Esophagus squamous epithelium (tissue), 5 donors: Measurements from ENCODE around the gene IFT25. TPM values are rescaled to one million over a fixed set of nuclear protein-coding genes. Genes with fewer than 3 reads are reported as not detected.
"Not testable (repeated sequence)": the region's sequence is repeated elsewhere in the genome, so short reads cannot be mapped to it uniquely, and the experiment has no call there.

Source experiments
- DNase-seq: peaks from one replicate; lab custom pipeline; 2025; lab: John Stamatoyannopoulos, UW
- H3K27ac ChIP-seq, 4 donors: fragments of 200-600 bp; sonication (generic); one replicate each; pipeline ENCODE4 v1.5.1; 2016 to 2019; ENCODE audit warnings: mild to moderate bottlenecking in 1 of 4
- H3K27me3 ChIP-seq, 4 donors: fragments of 200-600 bp; sonication (generic); 1 replicate in 3 of 4; 2 replicates in 1 of 4; pipeline versions ENCODE4 v1.5.1 to v1.6.0; 2017 to 2021; ENCODE audit warnings: antibody characterized with exemption in 1 of 4
- H3K36me3 ChIP-seq, 3 donors: fragments of 200-600 bp; sonication (generic); one replicate each; pipeline ENCODE4 v1.5.1; 2016 to 2019
- H3K4me1 ChIP-seq, 3 donors: fragments of 200-600 bp; sonication (generic); one replicate each; pipeline ENCODE4 v1.5.1; 2017 to 2019
- H3K4me3 ChIP-seq, 4 donors: fragments of 200-600 bp; sonication (generic); 1 replicate in 3 of 4; 2 replicates in 1 of 4; pipeline ENCODE4 v1.5.1; 2016 to 2019; ENCODE audit warnings: mild to moderate bottlenecking in 2 of 4, moderate library complexity in 1 of 4
- H3K9me3 ChIP-seq, 3 donors: fragments of 200-600 bp; sonication (generic); one replicate each; pipeline ENCODE4 v1.5.1; 2016 to 2019
- POLR2A ChIP-seq, 4 donors: fragments of 450-650 bp; IDR thresholded peaks; one replicate each; pipeline ENCODE4 v1.6.1; 2017; ENCODE audit warnings: antibody characterized with exemption in 4 of 4, mild to moderate bottlenecking in 4 of 4, moderate library complexity in 3 of 4
- WGBS, 2 donors: methylation state at CpG; one replicate each; pipeline ENCODE4 v1.1.5; 2018; 5-methylcytosine and 5-hydroxymethylcytosine counted together
- intact Hi-C: fragments of 100-400 bp; cut with DNase I; formaldehyde crosslinking; loops from one replicate; pipeline ENCODE4 v1.15.0; 2022
- total RNA-seq, 4 donors: library from RNA; depleted of rRNA; stranded (reverse); fragments of >200 nt; gene quantifications; one replicate each; pipeline ENCODE4 v1.1.0, GENCODE V29; 2016
- TF ChIP-seq, protein P1 (sequence below), 6 experiments: fragments of 450-650 bp in 4 of 6; fragments of 200-600 bp in 2 of 6; sonication (generic) in 2 of 6; IDR thresholded peaks; one replicate each; pipeline ENCODE4 v1.5.1; 2016 to 2019; ENCODE audit warnings: antibody characterized with exemption in 6 of 6, mild to moderate bottlenecking in 4 of 6, moderate library complexity in 4 of 6
- donor health status: DM: yes; HTN: yes; CAD: no.

Gene IFT25
- total RNA-seq: 10 to 100 TPM; 11.7 to 24.6 (median 17.1) TPM

DNA sequence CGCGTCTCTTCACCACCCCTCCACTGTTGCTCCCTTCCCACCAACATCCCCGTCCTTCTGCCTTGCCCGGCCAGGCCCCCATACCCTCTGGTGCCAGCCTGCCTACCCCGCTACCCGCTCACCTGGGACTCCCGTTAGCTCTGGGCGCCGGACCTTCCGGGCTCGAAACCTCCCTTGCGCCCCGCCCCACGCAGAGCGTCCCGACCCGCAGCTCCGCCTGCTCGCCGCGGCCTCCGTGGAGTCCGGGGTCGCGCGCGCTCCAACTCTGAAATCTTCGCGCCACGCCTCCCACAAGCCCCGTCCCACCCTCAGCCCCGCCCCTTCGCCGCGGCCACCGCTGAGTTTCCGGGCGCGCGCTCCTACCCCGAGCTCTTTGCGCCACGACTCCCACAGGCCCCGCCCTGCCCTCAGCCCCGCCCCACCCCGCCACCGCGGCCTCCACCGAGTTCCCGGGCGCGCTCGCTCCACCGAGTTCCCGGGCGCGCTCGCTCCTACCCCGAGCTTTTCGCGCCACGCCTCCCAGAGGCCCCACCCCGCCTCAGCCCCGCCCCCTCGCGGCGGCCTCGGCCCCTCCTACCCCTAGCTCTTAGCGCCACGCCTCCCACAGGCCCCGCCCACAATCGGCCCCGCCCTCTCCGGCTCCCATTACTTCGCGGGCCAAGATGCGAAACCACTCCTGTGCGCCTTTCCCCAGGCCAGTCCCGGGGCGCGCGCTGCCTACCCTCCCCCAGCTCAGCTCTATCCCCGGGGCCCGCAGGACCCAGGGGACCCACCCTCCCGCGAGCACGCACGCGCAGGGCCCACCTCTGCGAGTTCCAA lies at the start of gene IFT25:
Gene IFT25, minus strand, starts transcription at position 267 of the 819 bp plus-strand sequence. CDS start 5,617 bp downstream, outside the sequence.
- intact Hi-C loops: loop anchor here (5.0 kb wide), 1 partner anchor 68 kb away; no protein-coding TSS in a partner anchor

DNA sequence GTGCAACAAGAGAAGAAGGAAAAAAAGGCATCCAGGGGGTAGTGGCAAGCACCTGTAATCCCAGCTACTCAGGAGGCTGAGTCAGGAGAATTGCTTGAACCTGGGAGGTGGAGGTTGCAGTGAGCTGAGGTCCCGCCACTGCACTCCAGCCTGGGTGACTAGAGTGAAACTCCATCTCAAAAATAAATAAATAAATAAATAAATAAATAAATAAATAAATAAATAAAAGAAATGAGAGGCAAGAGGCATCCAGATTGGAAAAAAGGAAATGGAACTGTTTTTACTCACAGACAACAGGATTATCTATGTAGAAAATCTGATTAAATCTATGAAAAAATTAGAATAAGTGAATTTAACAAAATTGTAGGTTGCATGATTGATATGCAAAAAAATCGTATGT lies 49.0 kb upstream of the IFT25 start:
- intact Hi-C loops, H3K9me3 ChIP-seq, H3K27me3 ChIP-seq, H3K36me3 ChIP-seq, DNase-seq, H3K4me1 ChIP-seq, H3K27ac ChIP-seq, H3K4me3 ChIP-seq: not testable (repeated sequence)
- 83 to 85% methylated on average over 2 of the region's 2 CpGs for WGBS, 2 donors

More for the DNA sequence above, at the start of gene IFT25:
- no peaks in the 10 kb centered on the region for H3K9me3 ChIP-seq
- TF ChIP-seq, protein P1, sequence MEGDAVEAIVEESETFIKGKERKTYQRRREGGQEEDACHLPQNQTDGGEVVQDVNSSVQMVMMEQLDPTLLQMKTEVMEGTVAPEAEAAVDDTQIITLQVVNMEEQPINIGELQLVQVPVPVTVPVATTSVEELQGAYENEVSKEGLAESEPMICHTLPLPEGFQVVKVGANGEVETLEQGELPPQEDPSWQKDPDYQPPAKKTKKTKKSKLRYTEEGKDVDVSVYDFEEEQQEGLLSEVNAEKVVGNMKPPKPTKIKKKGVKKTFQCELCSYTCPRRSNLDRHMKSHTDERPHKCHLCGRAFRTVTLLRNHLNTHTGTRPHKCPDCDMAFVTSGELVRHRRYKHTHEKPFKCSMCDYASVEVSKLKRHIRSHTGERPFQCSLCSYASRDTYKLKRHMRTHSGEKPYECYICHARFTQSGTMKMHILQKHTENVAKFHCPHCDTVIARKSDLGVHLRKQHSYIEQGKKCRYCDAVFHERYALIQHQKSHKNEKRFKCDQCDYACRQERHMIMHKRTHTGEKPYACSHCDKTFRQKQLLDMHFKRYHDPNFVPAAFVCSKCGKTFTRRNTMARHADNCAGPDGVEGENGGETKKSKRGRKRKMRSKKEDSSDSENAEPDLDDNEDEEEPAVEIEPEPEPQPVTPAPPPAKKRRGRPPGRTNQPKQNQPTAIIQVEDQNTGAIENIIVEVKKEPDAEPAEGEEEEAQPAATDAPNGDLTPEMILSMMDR (IDR thresholded peaks at IDR 0.05): peak in 1 of 6 experiments; percentile 15
- TF ChIP-seq POLR2A (IDR thresholded peaks at IDR 0.05): peak in 2 of 4 donors; percentile 77 to 82
- peak; percentile 87 for DNase-seq
- 0 to 1% methylated on average over 3 to 20 of the region's 90 CpGs for WGBS, 2 donors
- H3K36me3 ChIP-seq: no peaks in the 10 kb centered on the region
- H3K4me1 ChIP-seq: peaks cover 14 to 53% (median 21%) of the 10 kb centered on the region in 3 donors
- peak within 1 kb of the TSS; percentile 91 to 96 (median 94) for H3K27ac ChIP-seq
- H3K4me3 ChIP-seq: peak within 1 kb of the TSS; percentile 79 to 96 (median 84)
- H3K27me3 ChIP-seq: no peaks in the 10 kb centered on the region

DNA sequence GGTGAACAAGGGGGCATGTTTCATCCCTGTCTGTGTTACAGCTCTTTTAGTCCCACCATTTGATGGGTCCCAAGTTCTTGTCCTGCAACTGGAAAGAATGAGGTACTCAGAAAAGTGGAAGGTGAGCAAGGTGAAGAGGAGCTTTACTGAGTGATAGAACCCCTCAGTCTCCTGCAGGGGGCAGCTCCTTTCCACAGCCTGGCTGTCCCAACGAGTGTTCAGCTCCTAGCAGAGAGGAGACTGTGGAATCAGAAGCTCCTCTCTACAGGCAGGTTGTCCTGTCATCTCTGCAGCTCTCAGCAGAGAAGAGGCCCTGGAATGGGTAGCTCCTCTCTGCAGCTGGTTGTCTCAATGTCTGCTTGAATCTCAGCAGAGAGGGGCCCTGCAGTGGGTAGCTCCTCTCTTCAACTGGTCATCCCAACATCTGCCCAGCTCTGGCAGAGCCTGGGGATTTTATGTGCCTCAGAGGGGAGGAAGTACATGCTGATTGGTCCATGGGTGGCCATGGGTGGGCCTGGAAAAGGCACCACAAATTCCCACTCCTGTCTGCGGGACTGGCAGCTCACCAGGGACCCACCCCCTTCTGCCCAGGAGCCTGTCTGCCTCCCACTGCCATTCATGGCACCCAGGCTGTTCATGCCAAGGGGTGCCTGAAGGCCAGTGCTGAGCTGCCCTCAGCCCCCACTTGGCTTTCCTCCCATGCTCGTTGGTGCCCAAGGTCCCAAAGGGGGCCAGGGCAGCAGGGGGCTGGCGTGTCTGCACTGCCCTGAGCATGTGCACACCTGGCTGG lies 46.8 kb upstream of the IFT25 start:
- no peak for DNase-seq
- Histone ChIP-seq H3K27ac (no peak overlapping the region), H3K4me1 (no peaks in the 10 kb centered on the region), H3K4me3 (no peak overlapping the region), H3K9me3 (no peaks in the 10 kb centered on the region), H3K36me3 (no peaks in the 10 kb centered on the region), H3K27me3 (no peaks in the 10 kb centered on the region)
- TF ChIP-seq POLR2A (IDR thresholded peaks at IDR 0.05): no peak
- TF ChIP-seq, protein P1 (IDR thresholded peaks at IDR 0.05): peak in 4 of 6 experiments; percentile 9 to 58 (median 28)
- 20 to 50% methylated on average over 1 to 2 of the region's 4 CpGs for WGBS, 2 donors
- intact Hi-C loops: no loop called here

DNA sequence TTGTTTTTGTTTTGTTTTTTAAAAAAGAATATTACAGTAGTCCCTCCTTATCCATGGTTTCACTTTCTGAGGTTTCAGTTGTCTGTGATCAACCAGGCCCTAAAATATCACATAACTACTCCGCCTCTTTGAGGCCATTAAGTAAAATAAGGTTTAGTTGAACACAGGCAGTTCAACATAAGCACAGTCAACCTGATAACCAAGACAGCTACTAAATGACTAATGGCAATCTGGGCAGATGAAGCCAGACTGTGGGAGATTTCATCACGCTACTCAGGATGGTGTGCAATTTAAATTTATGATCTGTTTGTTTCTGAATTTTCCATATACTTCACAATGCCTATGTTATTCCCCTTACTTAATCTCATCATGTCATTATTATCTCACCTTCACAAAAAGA lies 42.4 kb upstream of the IFT25 start:
- no peak for DNase-seq
- H3K27ac ChIP-seq: no peak overlapping the region
- H3K9me3 ChIP-seq: no peaks in the 10 kb centered on the region
- TF ChIP-seq, protein P1 (IDR thresholded peaks at IDR 0.05): no peak
- no peak for TF ChIP-seq POLR2A (IDR thresholded peaks at IDR 0.05)
- 72 to 90% methylated on average over 2 of the region's 2 CpGs for WGBS, 2 donors
- H3K27me3 ChIP-seq: no peaks in the 10 kb centered on the region
- H3K4me1 ChIP-seq: peaks cover 0 to under 1% (median 0%) of the 10 kb centered on the region in 3 donors
- intact Hi-C loops: no loop called here
- no peaks in the 10 kb centered on the region for H3K36me3 ChIP-seq
- no peak overlapping the region for H3K4me3 ChIP-seq

DNA sequence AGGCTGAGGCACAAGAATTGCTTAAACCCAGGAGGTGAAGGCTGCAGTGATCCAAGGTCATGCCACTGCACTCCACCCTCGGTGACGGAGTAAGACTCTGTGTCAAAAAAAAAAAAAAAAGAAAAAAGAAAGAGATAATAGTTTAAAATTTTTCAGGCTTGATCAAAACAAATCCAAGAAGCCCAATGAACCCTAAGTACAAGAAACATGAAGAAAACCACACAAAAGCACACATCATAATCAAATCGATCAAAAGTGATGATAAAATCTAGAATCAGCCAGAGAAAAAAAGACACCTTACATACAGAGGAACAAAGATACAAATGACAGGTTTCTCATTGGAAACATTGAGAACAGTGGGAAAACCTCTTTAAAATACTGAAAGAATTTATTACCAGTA lies 41.0 kb upstream of the IFT25 start:
- intact Hi-C loops: no loop called here
- TF ChIP-seq, protein P1 (IDR thresholded peaks at IDR 0.05): no peak
- TF ChIP-seq POLR2A (IDR thresholded peaks at IDR 0.05): no peak
- Histone ChIP-seq H3K27me3 (no peaks in the 10 kb centered on the region), H3K9me3 (no peaks in the 10 kb centered on the region), H3K4me3 (no peak overlapping the region), H3K36me3 (no peaks in the 10 kb centered on the region), H3K27ac (no peak overlapping the region), H3K4me1 (peaks cover 0 to 13% (median 12%) of the 10 kb centered on the region in 3 donors)
- no peak for DNase-seq
- WGBS, 2 donors: 81 to 94% methylated on average over 3 of the region's 3 CpGs
